HG03097 (cell line): ENCODE data around the gene MMADHC.
A peak's percentile ranks its signal among the peaks of the same experiment; 100 is the strongest.

Experiments
- ATAC-seq: cut with Tn5 transposase; IDR thresholded peaks from one replicate; pipeline ENCODE4 v1.9.1; 2021; ENCODE audit not compliant: unreplicated experiment, low FRiP score

MMADHC gene

GRCh38 chr2:149587220-149587949 lies at the start of gene MMADHC:
MMADHC (minus strand) TSS chr2:149587775; CDS start chr2:149587097, 678 bp downstream.
- ATAC-seq, result peak; percentile 98

GRCh38 chr2:149634103-149634502 lies 46.5 kb upstream of the MMADHC start:
- no peak for ATAC-seq

DNA sequence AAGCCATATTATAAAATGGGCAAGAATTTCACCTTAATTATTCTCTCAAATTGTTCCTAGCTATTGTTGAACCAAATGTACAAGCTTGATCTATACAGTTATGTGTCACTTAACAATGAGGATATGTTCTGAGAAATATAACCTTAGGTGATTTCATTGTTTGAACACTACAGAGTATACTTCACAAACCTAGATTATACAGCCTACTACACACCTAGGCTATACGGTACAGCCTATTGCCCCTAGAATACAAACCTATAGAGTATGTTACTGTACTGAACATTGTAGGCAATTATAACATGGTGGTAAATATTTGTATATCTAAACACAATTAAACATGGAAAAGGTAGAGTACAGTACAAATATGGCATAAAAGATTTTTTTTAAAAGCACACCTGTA lies 42.9 kb upstream of the MMADHC start:
- ATAC-seq, result no peak

- no peak for ATAC-seq
Measured at GRCh38 chr2:149629026-149629425, 41.5 kb upstream of the MMADHC start.

GRCh38 chr2:149627111-149627801 lies 39.7 kb upstream of the MMADHC start:
- ATAC-seq, result no peak

DNA sequence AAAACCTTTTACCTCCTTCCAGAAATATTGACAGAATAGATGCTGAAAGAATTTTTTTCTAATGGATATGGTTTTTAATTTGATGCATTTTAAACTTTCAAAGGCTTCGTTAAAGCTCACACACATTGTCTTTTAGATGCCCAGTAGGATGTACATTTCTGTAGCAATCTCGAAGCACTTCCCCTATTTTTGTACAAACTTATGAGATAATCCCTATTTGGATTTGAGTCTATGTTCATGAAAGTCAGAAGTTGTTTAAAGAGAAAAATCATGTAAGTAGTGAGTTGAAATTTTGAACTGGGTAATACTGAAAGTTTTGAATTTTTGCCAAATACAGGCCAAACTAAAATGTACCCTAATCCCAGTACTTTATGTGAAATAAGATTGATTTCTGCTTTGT lies 38.1 kb upstream of the MMADHC start:
- ATAC-seq, result no peak

GRCh38 chr2:149625271-149625670 lies 37.7 kb upstream of the MMADHC start:
- no peak for ATAC-seq

DNA sequence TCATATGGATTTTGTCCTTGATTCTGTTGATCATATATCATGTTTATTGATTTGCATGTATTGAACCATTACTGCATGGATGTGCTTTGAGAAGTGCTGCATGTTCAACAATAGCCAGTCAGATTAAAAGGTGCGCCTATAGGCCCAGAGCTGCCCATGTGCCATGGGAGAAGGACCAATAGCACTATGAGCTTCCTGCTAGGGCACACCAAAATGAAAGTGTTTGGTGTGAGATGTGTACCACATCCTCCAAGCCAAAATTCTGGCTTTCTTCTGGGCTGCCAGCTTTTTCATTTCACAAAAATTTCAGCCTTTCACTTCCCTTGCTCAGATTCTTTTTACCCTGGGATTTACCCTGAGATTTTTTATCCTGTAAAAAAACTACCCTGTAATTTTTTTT lies 34.8 kb upstream of the MMADHC start:
- no peak for ATAC-seq

GRCh38 chr2:149617476-149617875 lies 29.9 kb upstream of the MMADHC start:
- no peak for ATAC-seq

GRCh38 chr2:149616681-149617456 lies 29.3 kb upstream of the MMADHC start:
- ATAC-seq, result no peak

DNA sequence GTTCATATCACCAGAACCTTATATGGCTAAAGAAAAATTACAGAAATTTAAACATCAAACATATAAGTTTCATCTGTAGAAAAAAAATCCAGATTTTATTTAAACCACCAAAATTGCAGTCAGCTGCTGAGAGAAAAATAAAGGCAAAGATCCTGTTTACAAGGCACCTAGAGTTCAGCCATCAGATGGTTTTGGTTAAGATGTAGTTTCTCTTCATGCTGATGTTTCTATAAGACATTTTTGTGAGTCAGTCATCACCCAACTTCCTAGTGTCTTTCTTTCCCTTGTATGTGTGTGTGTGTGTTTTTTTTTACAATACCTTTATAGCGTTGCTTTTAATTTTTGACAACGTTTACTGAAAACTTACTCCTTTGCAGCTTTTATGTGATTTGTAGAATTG lies 26.1 kb upstream of the MMADHC start:
- no peak for ATAC-seq

- ATAC-seq, result no peak
Measured at GRCh38 chr2:149612122-149612521, 24.5 kb upstream of the MMADHC start.

- ATAC-seq, result no peak
Measured at GRCh38 chr2:149611100-149611820, 23.7 kb upstream of the MMADHC start.

- no peak for ATAC-seq
Measured at GRCh38 chr2:149606251-149606811, 18.8 kb upstream of the MMADHC start.

GRCh38 chr2:149603248-149603647 lies 15.7 kb upstream of the MMADHC start:
- no peak for ATAC-seq

- no peak for ATAC-seq
Measured at GRCh38 chr2:149601141-149601796, 13.7 kb upstream of the MMADHC start.

DNA sequence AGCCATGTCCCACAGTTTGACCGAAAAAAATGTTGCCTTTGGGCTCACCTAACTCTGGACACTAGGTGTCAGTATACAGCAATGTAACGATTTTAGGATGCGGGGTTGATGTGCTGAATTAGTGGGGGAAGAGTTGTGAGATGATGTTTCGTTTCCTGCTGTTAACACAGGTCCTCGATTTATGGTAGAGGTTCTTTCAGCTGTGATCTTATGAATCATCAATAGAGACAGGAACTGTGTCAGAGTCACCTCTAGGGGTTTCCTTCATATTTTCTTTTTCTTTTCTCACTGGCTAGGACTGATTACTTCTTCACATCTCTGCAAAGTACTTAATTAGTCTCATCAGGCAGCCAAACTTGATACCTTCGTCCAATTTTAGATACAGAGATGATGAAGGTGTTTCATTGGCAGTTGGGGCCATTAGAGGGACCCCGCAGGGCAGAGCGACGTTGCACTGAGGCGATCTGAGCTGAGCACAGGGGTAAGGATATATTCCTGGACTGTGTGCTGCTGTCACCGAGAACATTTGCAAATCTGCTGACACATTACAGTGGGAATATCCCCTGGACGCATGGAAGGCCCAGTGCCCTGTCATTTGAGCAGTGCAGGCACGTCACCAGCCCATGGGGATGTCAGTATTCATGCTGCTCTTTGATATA lies 10.2 kb upstream of the MMADHC start:
- ATAC-seq, result peak; percentile 98

- no peak for ATAC-seq
Measured at GRCh38 chr2:149597050-149597667, 9.6 kb upstream of the MMADHC start.

GRCh38 chr2:149596471-149596870 lies 8.9 kb upstream of the MMADHC start:
- no peak for ATAC-seq
